HG02623 (cell line): ENCODE data around the gene FEZ2.

Experiments used
- ATAC-seq: cut with Tn5 transposase; IDR thresholded peaks from one replicate; pipeline ENCODE4 v1.9.1; 2021; ENCODE audit warnings: moderate library complexity; ENCODE audit not compliant: unreplicated experiment

FEZ2 gene

GRCh38 chr2:36587556-36587955 is 10.4 kb downstream of the FEZ2 start:
- ATAC-seq: no peak

GRCh38 chr2:36587101-36587500 is 10.9 kb downstream of the FEZ2 start:
- no peak for ATAC-seq

DNA sequence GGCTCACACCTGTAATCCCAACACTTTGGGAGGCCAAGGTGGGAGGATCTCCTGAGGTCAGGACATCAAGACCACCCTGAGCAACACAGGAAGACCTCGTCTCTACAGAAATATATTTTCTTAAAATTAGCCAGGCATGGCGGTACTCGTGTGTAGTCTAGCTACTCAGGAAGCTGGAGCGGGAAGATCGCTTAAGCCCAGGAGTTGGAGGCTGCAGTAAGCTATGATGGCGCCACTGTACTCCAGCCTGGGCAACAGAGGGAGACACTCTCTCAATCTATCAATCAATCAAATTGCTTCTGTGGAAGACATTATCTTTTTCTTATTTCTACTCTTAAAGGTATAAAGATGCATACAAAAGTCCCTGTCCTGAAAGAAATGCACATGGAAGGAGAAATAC is 11.3 kb downstream of the FEZ2 start:
- ATAC-seq: no peak

- ATAC-seq: no peak
These were observed 13.7 kb downstream of the FEZ2 start for GRCh38 chr2:36584148-36584794.

DNA sequence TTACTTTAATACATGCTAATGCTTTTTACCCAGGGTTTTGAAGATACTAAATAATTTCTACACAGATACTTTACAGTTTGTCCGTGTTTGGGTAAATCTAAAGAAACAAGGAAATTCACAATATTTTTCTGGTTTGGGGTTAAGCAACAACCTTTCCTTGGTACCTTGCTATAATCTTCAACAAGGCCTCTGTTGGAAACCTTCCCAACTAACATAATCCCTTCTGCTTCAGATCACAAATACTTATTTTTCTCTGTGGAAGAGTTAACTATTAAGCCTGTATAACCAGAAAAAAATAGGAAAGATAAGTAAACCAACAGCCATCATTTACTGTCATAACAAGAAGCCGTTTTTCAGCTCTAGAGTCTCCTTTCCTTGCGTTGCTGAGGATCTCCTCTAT is 15.0 kb downstream of the FEZ2 start:
- no peak for ATAC-seq

DNA sequence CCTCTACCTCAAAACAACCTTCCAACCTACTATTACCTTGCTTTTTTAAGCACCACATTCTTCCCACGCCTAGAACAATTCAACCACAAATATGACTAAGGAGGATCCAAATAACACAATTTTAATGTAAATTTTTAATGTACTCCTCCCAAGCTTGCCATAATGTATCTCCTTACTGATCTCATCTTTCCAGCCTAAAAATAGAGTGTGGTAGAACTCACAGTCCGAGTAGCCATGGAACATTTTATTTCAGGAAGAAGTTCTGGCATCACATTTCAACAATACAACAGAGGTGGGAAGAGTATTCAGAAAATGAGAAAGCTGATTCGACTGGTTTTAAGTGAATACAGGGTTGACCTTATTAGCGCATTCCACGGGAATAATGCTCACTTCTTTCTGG is 15.4 kb downstream of the FEZ2 start:
- no peak for ATAC-seq

GRCh38 chr2:36579297-36579664 is 18.7 kb downstream of the FEZ2 start:
- ATAC-seq: no peak

DNA sequence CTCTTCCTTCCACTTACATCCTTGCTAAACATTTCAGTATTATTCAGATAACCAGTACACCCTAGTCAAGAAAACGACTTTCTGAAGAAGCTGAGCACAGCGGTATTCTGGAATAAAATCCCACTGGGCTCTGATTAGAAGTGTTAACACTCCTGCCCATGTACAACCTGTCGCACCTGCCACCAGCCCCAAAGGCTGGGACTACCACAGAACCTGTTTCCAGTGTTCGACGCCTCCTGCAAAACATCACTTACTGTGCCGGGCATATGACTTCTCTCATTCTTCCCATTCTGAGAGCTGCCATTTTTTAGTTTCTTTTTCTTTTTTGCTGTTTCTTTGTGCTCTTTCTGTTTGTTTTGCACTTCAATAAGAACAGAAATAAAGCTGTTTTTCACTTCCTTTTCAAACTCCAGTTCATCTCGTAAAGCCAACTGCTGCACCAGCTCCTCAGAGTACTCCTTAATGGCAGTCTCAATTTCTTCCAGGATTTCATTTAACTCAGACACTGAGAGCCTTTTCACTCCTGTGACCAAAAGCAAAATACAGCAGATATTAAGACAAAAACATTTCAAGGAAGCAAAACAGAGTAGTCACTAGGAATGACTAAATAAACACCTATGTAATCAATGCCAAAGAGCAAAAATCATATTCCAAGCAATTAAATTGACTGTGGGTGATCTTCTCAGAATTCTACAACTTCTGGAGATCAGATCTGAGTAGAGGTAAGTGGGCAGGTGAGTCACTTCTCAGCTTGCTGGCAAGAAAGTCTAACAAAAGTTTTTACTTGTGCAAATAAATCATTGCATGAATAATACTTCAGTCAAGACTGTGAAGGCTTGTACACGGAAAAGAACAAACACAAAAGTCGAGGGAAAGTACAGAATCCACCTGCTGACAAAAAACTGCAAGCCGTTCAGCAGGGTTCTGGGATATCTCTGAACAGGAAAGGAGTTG is 19.3 kb downstream of the FEZ2 start:
- no peak for ATAC-seq

- no peak for ATAC-seq
These were observed 20.1 kb downstream of the FEZ2 start for GRCh38 chr2:36577884-36578283.

DNA sequence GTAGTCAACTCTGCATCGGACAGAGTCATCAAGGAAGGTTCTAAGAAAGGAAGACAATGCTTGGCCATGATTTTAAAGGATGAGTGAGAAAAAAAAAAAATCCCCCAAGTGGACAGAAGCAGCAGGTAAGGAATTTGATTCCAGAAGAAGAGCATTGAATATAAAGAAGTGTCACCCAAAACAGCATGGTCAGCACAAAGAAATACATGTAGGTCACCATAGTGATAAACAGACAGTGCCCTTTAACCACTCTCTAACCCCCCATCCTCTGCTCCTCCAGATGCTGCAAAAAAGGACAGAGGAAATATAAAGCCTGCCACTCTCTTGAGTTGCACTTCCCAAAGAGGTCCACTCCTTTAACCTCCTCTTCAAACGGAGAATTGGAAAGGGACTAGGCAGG is 23.4 kb downstream of the FEZ2 start:
- ATAC-seq: no peak

- no peak for ATAC-seq
These were observed 24.8 kb downstream of the FEZ2 start for GRCh38 chr2:36573165-36573564.

DNA sequence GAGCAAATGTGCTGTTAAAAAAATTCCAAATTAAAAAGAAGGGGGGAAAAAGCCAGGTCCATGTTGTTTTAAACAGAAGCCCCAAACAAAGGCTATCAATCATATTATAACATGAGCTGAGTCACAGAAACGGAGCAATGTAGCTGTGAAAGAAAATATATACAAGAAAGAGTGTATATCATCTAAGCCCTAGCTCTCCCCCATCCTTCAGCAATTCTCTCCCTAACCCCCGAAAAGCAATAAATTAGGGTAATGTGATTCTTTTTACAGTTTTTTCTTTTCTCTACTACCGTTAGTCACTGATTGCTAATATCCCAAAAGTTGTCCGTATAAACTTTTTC is 25.3 kb downstream of the FEZ2 start:
- no peak for ATAC-seq

DNA sequence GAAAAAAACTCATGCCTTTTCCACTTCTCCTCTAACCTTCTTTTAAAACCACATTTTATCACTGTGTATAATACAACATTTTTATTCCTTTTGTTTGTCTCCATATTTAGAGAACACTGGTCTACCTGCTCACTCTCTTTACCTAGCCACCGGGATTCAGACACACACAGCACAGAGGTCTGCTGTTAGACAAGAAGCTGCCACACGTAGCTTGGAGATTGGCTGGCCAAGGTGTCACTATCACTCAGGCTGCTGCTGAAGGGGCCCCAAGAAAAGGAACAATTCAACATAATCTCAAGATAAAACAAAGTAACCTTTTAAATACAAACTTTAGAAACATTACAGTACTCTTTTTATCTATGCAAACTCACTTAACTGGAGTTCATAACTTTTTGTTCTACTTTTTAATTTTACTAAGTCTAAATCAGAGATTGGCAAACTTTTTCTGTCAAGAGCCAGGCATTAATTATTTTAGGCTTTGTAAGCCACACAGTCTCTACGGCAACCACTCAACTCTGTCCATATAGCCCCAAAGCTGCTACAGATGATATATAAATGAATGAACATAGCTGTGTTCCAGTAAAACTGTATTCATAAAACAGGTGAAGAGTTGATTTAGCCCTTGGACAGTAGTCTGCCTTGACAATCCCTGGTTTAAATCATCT is 25.8 kb downstream of the FEZ2 start:
- no peak for ATAC-seq

GRCh38 chr2:36570416-36570815 is 27.6 kb downstream of the FEZ2 start:
- ATAC-seq: no peak

GRCh38 chr2:36569267-36569856 is 28.6 kb downstream of the FEZ2 start:
- no peak for ATAC-seq

DNA sequence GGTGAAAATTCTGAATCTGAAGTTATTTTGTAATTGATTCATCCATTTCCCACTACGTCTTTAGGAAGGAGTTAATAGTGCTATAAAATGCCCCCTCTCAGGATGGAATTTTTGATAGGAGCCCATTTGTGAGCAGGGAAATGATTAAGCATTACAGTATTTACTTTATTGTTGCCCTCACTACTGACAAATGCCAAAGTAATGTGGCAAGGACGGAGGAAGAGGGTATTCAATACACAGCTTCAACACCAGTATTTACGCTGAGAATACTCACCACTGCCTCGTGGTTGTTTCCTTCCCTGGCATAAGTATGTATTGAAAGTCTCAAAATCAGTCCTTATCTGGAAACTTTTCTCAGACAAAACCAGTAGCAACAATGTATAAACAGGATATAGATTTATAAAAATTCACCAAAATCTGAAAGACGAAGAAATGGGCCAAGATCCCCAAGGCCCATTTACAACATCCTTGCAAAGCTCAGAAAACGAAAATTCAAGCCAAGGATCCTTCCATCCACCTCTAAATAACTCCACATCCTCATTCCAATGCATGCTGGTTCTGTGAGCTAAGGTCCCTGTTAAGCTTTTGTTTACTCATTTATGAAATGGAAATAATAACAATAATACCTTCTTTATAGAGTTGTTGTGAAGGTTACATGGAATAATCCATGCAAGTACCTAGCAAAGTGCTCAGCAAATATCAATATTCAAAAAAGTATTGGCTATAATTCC is 29.3 kb downstream of the FEZ2 start:
- no peak for ATAC-seq

DNA sequence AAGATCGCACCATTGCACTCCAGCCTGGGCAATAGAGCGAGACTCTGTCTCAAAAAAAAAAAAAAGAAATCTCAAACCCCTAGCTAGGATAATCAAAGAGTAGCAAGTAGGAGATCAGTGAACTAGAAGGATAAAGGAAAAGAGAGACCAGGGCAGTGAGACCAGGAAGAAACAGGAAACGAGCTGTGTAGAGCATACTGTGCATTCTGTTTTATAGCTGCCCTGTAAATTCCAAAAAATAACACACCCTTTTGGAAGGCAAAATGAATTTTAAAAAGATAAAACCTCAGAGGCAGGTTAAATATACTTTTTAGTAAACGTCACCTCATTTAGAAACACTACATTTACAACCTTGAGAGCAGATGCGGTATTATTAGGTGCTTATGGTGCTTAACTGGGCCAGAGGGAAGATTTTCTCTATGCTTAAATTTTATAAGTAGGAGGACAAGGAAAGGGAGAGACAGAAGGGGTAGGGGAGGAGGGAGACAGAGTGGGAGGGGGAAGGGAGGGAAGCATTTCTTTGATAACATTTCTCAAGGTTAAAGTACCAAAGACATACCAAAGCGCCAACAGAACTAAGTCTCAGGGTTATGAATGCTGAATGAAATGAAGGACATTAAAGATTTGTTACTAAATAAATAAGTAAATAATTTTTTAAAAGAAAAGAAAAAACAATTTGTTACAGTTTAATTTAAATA is 30.1 kb downstream of the FEZ2 start:
- no peak for ATAC-seq

GRCh38 chr2:36566887-36567286 is 31.1 kb downstream of the FEZ2 start:
- ATAC-seq: no peak

- ATAC-seq: no peak
These were observed 32.3 kb downstream of the FEZ2 start for GRCh38 chr2:36565712-36566111.

DNA sequence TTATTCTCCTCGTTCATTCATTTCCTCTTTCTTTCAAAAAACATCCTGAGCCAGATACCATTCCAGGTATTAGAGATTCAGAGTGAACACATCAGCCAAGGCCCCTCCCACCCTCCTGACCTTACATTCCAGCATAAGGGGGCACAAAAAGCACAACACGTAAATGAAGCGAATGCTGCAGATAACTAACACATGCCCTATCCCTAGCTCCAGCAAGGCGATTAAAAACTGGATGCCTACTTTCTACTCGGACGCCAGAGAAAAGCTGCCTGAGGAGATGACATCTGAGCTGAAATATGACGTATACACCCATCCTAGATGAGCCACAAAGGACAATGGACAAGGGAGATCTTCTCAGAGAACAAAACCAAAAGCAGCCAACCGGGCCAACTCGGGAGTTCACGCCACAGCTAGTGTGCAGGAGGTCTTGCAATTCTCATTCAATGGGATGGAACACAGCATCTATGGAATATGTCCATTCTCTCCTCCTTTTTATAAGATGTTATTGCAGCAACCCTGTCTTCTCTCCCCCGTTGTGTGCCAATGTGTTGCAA is 33.5 kb downstream of the FEZ2 start:
- no peak for ATAC-seq
